ENCODE results near the gene GABBR2.

GABBR2 gene

DNA sequence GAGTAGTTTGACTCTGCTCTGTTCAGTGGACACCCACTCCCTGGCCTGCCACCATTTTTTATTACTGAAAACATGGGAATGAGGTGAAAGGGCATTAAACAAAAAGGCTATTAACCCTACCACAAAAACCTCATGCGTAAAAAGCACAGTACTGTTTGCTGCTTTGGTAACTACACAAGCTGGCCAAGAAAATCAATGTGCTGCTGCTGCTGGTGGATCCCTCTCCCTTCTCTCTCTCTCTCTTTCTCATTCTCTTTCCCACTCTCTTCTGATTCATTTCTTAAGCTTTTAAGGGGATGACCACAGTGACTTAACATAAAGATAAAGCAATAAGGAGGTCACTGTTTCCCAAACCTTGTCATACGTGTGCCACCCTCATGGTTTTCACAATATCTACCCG, 270.1 kb downstream of the GABBR2 start:
- DNase-seq (ENCODE audit: low spot score) = no peak

DNA sequence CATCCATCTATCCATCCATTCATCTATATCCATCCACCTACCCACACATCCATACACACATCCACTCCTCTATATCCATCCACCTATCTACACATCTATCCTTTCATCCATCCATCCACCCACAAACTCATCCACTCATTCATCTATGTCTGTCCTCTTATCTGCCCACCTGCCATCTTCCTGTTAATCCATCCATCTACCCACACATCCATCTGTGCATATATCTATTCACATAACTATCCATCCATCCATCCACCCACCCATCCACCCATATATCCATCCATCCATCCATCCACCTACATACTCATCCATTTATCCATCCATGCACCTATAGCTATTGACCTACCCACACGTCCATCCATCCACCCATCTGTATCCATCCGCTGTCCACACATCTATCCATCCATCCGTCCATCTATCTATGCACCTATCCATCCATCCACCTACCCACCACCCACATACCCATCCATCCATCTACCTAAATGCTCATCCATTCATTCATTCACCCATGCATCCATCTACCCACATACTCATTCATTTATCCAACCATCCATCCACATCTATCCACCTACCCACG, 271.2 kb downstream of the GABBR2 start:
- DNase-seq (ENCODE audit: low spot score) = no peak

DNA sequence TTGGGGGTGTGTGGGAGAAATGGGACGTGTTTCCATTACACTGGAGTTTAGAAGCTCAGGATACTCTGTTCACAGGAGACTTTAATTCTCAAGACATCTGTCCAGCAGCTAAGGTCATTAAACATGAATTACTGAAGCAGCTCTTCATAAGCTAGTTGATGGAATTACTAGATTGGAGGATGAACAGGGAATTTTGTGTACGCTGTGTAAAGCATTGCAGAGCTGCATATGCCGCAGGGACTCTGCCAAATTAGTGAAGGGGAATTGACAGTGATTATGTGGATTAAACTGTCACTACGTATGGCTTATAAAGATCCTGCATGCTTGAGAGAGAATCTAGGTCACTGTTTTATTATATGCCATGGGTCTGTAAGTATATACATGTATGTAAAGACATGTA, 275.8 kb downstream of the GABBR2 start:
- no peak for DNase-seq (ENCODE audit: low spot score)

DNA sequence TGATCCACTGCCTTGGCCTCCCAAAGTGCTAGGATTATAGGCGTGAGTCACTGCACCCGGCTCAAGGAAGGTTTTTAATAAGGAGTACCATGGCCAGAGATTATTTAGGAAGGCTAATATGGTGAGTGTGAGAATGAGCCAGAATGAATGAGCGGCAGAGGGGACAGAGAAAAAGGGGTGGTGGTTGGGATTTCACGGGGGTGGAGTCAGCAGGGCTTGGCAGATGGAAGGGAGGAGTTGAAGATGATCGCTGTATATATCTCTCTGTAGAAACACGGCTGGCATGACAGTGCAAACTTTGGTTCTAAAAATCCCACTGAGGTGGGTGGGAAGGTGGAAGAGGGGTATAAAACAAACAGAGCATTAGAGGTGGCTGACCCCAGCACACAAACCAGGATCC, 276.6 kb downstream of the GABBR2 start:
- no peak for DNase-seq (ENCODE audit: low spot score)

DNA sequence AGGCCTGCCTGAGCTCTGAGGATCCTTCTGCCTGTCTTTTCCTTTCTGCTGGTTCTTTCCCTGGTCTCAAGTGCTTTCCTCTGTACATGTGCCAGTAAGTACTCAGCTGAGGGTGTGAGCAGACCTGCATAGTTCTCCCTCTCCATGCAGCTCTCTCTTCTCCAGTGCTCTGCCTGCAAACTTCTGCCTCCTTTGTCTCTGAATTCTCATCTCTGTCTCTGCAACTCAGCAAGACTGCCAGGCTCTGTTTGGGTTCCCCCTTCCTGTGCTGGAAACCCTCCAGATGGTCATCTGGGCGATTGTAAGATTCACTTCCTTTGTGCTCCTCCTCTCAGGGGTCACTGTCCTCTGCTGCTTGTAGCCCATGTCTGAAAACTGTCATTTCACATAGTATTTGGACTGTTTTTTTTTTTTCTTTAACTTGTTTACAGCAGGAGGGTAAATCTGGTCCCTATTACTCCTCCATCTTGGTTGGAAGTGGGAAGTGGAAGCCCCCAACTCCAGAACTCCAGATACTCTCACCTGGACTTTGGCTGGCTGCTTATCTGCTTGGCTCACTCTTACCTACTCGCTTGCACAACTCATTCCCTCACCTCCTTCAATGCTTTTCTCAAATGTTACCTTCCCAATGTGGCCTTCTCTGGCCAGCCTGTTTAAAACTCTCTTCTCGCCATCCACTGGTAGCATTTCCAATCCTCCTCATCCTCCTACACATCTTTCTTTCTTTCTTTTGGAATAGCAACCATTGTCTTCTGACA, 278.0 kb downstream of the GABBR2 start:
- no peak for DNase-seq (ENCODE audit: low spot score)

DNA sequence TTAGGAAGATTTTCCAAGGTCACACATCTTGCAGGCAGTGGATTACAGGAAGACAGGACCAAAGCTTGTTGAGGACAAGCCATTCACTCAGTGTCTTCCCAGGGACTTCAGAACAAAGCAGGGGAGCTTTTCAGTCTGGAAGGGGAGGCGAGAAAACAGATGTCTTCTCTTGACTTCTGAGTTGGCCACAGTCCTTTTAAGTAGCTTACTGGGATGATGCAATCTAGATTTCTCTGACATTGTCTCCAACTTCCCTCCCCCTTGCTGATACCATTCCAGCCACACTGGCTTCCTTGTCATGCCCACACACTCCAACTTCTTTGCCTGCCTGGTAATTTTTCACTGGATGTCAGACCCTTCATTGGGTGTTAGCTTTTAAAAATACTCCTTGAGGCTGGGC, 279.1 kb downstream of the GABBR2 start:
- no peak for DNase-seq (ENCODE audit: low spot score)

DNA sequence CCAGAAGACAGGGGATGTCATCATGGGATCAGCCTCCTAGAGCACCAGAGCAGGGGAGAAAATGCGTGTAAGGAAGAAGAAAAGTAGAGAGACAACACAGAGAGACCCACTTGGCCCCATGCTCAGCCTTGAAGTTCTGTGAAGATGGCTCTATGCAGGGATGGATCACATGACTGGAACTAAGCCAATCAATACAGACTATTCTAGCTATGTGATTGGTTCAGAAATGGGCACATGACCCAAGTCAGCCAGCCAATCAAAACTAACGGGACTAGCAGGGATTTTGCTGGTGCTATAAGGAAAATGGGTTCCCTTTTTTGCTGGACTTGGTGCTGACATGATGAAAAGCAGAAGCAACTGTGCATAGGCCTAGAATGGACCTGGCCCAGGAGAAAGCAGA, 280.3 kb downstream of the GABBR2 start:
- DNase-seq (ENCODE audit: low spot score) = no peak

DNA sequence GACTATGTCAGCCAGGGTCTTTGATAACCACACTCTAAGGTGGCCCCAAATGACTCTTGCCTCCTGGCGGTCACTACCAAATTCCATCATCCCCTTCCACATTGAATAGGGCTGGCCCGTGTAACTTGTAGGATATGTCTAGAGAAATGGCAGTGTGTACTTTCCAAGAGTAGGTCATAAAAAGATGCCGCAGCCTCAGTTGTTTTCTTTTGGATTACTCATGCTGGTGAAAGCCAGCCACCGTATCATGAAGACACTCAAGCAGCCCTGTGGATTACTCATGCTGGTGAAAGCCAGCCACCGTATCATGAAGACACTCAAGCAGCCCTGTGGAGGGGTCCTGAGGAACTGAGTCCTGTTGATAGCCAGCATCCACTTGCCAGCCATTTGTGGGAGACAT, 281.2 kb downstream of the GABBR2 start:
- DNase-seq (ENCODE audit: low spot score) = no peak

DNA sequence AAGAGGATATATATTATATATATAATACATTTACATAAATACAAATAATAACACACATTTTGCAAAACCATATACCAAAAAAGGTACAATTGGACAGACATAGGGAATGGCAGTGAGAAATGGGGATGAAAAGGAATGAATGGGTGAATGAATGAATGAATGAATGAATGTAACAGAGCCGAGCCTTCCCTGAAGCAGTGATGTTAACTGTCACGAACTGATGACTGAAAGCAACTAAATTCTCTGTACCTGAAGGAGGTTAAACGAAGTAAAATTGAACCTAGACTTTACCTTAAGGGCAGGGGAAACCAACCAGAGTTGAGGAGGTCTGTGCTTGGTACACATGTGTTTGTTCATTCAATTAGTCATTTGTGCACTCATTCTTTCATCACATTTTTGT, 283.7 kb downstream of the GABBR2 start:
- no peak for DNase-seq (ENCODE audit: low spot score)

DNA sequence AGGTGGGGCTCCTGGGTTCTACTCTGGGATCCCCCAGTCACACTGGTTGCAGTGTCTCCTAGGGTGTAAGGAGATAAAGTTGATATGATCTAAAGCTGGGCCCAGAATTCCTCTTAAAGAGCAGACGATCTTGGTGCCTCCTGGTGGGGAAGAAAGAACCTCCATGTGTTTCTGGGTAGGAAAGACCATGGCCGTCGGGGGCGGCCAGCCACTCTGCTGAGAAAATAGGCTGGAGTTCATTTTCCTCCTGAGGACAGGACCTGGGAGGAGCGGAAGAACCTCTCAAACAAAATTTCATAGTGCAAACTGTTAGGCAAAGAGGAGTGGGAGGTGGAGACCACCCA, 289.5 kb downstream of the GABBR2 start:
- DNase-seq (ENCODE audit: low spot score) = no peak

DNA sequence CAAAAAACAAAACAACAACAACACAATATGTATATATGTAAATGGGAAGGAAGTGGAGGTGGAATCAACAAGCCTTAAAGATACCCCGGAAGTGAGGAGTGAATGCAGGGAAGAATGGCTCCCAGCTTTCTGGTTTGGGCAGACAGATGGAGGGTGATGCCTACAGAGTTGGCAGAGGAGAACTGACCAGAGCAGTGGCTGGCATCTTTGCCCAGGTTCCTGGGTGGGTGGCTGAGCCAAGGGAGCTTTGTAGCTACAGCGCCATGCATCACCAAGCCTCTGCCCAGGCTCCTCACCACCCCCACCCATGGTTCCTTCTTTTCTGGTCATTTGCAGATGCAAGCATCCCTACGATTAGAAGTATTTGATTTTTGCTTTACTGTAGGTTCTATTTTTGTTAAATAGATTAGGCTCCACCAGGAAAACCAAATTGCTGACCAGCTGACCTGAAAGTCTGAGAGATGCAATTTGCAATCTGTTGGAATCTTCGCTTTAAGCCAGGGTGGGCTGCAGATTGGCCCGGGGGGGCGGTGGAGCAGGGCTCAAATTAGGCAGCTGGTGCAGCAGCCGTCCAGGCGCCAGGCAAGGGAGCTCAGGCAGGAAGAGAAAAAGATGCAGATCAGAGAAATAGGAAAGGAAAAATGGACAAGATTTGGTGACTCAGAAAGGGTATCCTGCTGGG, 290.0 kb downstream of the GABBR2 start:
- no peak for DNase-seq (ENCODE audit: low spot score)

DNA sequence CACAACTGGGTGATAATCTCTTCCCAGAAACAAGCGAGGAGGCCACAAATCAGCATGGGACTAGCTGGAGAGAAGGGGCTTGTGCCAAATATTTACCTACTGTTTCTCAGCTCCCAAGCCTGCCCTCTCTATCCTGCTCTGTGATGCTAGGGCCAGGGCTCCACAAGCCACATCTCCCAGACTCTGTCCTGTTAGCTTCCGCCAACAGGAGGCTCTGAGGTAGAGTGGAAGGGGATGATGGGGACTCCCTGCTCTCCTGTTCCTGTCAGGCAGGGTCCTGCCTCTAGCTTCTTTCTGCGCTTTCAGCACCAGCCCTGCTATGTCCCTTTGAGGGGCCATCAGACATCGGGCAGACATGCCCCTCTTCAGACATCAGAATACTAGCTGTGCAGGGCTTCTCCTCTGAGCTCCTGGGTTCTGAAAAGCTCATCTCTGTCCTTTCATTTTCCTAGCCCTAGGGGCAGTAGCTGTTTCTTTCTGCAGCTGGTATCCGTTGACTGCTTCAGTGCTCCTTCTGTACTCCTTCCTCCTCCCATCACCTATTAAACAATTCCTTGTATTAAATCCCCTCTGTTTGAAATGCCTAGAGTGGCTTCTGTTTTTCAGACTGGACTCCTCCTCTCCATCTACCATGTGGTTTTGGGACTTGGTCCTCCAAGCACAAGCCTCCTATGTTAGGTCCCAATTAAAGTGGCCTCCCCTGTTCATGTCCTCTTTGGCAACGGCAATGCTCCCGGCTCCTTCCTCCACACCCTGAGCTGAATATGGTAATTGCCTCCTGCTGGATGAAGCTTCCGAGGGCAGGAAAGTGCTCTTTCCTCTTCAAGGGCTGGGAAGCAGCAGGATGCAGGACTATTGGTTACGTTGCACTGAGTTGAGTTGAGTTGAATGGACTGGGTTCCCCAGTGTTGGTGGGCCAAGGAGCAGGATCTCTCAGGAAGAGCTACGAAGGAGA, 292.2 kb downstream of the GABBR2 start:
- no peak for DNase-seq (ENCODE audit: low spot score)

DNA sequence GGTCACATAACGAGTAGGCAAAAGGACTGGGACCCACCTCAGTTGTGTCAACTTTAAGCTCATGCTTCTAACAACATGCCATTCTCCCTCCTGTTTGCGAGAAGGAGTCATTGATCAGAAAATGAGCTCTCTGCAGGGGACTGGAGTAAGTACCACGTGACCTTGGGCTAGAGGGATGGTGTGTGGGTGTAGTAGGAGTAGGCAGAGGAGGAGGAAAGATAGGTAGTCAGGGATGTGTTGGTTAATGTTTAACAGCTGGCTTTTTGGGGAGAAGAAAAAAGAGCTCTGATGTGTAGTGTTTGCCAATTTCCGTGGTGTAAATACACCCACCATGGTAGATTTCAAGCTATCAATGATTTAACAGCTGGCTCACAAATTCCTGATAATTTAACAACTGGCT, 293.0 kb downstream of the GABBR2 start:
- no peak for DNase-seq (ENCODE audit: low spot score)

DNA sequence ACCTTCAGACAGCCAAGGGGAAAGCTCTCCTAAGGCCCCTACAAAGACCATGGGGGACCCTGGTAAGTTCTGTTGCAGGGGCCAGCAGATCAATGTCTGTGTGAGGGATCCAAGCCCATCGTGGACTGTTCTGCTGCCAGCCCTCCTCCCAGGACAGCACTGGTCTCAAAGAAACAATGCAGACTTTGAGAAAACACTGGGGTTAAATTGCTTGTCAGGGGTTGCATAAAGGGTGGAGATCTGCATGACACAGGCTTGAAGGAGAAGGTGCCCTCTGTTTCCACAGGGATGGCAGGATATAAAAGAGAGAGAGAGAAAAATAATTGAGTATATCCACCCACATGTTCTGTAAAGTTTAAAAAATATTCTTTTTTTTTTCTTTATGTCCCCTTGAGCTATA, 295.7 kb downstream of the GABBR2 start:
- DNase-seq (ENCODE audit: low spot score) = no peak

DNA sequence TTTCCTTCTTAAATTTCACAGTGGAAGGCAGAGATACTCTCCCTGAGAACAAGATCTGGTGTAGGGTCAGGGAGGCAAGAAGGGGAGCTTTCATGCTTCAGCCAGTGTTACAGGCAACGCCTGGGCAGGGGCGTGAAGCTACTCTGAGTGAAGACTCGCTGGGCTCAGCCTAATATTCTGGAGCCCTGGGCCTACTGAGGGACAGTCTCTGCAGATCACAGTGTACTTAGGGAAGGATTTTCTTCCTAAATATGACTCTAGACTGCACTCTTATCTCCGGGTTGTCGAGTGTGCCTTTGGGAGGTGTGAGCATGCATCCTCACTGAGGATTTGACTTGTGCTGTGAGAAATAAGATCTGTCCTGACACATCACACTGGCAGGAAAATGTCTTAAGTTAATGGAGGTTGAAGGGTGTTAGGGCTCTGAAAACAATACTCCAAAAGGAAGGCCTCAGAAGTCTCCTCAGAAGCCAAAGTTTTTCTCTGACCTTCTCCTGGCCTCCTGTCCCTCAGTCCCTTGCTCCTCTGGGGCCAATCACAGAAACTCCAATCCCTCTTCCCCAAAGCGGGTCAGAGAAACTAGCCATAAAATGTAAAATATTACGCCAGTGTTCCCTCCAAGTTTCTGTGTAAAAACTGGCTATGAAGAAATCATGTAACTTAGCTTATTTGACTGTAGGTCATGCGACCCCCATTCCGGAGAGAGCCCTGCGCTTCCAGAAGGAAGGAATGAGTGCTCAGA, 296.5 kb downstream of the GABBR2 start:
- no peak for DNase-seq (ENCODE audit: low spot score)

DNA sequence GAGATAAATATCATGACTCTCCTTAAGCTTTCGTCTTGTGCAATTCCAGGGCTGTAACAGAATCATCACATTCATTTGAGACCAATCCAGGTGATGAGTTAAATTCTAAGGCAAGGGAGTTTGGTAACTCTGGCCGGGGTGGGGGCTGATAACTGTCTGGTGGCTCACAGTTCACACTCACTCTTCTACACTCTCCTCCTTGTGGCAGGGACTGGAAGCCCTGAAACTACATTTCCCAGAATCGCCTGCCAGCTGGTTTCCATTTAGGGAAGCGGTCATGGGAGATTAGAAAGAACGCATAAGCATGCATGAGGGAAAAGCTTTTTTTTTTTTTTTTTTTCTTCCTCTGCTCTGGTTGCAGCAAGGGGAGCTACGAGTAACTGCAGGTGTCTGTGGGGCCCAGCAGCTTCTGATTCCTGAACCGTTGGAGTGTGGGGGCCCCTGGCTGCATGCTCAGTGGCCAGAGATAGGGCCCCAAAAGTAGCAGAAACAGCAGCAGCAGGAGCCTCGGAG, 298.5 kb downstream of the GABBR2 start:
- DNase-seq (ENCODE audit: low spot score) = no peak

DNA sequence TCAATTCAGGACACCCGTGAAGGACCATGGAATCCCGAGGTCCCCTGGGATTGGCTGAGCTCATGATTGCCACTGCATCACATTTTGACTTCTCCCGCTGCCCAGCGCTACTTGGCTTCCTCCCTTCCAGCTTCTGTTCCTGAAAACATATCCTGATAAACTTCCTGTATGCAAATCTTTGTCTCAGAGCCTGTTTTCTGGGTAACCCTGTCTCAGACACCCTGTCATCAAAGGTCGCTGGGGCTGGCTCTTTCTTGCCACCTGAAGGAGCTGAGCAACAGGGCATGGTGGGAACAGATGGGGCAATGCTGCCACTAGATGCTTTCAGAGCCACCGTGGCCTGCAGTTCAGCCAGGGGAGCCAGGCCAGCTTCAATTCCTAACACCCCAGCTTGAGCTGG, 299.0 kb downstream of the GABBR2 start:
- DNase-seq (ENCODE audit: low spot score) = no peak

DNA sequence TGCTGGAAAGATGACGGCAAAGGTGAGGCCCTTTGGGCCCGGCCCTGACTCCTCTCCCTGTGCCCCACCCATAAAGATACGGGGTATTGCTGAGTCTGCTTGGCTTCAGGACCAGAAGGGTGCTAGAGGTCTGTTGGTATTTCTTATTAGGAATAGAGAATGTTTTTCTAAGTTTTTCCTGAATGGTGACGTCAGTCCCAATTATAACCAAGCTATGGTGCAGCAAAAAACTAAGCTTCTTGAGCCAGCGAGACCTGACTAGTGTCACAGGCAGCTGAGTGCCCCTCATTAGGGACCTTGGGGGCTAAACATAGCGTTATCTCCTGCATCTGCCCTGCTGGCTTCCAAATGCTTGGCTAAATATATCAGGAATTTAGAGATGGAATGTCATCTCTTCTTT, 302.3 kb downstream of the GABBR2 start:
- no peak for DNase-seq (ENCODE audit: low spot score)

DNA sequence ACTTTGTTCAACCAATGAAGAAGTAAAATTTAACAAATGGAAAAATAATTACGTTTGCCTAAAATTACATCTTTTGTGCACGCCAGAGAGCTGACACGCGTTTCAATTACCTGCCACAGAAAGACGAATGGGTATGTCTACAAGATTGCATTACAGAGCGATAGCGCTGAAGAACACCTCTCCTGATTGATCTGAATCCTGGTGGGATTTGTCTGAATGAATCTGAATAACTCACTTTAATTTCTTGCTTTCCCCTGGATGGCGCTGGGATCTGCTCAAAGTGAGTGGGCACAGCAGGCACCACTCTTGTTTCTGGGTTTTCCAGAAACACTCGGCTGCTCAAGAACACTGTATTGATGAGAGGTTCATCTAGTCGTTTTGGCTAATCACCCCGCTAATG, 304.5 kb downstream of the GABBR2 start:
- DNase-seq (ENCODE audit: low spot score) = no peak

DNA sequence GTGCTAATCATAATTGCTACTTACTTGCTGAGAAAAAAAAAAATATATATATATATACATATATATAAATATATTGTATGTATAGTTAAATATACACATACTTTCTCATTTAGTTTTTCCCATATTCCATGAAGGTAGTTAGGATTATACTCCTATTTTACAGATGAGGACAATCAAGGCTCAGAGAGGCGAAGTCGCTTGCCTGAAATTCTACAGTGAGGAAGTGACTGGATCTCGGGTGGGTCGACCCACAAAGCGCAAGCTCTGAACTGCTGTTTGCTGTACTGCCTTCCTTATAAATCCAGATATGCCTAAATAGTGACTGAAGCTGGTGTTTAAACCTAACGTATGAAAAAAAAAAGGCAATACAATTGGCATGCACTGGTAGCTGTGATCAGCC, 305.0 kb downstream of the GABBR2 start:
- no peak for DNase-seq (ENCODE audit: low spot score)

DNA sequence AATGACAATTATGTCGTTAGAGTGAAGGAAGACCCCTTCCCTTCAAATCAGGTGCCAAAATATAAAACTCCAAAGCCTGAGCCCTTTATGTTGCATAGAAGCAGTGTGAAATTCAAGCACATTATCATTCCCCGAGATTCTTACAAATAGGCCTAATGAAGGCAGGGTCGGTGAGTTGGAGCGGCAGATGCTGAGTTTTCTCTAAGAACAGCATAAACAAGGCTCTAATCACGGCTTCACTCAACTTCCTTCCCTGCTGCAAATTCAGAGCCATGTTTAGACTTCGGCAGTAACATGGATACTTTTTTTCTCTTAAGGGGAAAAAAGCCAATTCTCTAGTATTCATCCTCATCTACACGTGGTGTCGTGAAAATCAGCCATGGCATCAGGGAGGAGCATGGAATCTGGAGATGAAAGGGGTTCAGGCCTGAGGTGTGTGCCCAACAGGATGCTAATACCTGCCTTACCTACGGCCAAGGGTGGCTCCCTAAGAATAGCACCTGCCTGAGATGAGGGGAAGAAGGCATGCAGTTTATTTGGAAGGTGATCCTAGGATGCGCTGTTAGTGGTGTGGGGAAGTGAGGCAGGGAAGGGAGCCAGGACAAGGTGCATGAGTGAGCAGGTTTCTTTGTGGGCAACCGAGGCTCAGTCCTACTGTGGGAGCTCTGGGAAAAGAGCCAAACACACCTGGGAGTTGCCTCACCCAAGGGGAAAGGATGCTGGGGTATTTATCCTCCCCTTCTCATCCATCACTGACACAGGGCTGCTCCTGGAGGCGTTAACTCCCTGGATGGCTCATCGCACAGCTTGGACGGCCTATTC, 306.5 kb downstream of the GABBR2 start:
- no peak for DNase-seq (ENCODE audit: low spot score)

Measured in hematopoietic multipotent progenitor cell treated with erythropoietin and hydrocortisone succinate and interleukin-3 and kit ligand, for 15 days (in vitro differentiated cells).